Mesendoderm (in vitro differentiated cells): ENCODE results near the gene ELOVL5.
A peak's percentile ranks its signal among the peaks of the same experiment; 100 is the strongest.

ENCODE experiments used
- DNase-seq: peaks from one replicate; pipeline ENCODE4 v3.0.0; 2013
- H2AK5ac ChIP-seq: 2 replicates; pipeline ENCODE4 v1.6.1; 2013; ENCODE audit warnings: low read length, inconsistent platforms
- H2BK120ac ChIP-seq: 2 replicates; pipeline ENCODE4 v1.6.1; 2013; ENCODE audit warnings: low read depth, mild to moderate bottlenecking, low read length, moderate library complexity, mixed read lengths
- H2BK15ac ChIP-seq: replicated peaks from 2 replicates; pipeline ENCODE4 v1.6.1; 2013; ENCODE audit warnings: low read depth, mild to moderate bottlenecking, moderate library complexity
- H2BK5ac ChIP-seq: 2 replicates; pipeline ENCODE4 v1.6.1; 2013; ENCODE audit warnings: low read length, inconsistent platforms
- H3K18ac ChIP-seq: 2 replicates; pipeline ENCODE4 v1.6.1; 2013; ENCODE audit warnings: mild to moderate bottlenecking, low read length, mixed read lengths
- H3K23ac ChIP-seq: one replicate; pipeline ENCODE4 v1.6.1; 2013; ENCODE audit warnings: low read length
- H3K27ac ChIP-seq: 2 replicates; pipeline ENCODE4 v1.5.1; 2013; ENCODE audit warnings: low read depth, mild to moderate bottlenecking, inconsistent platforms, low read length, moderate library complexity
- H3K27me3 ChIP-seq: 2 replicates; pipeline ENCODE4 v1.6.1; 2013; ENCODE audit warnings: low read length, control low read depth, mild to moderate bottlenecking, inconsistent platforms; ENCODE audit not compliant: insufficient read depth, poor library complexity
- H3K36me3 ChIP-seq: 2 replicates; pipeline ENCODE4 v1.6.1; 2013; ENCODE audit warnings: low read length, inconsistent platforms; ENCODE audit not compliant: control insufficient read depth, insufficient read depth
- H3K4ac ChIP-seq: one replicate; pipeline ENCODE4 v1.6.1; 2013; ENCODE audit warnings: low read depth, mild to moderate bottlenecking, low read length, moderate library complexity
- H3K4me1 ChIP-seq: 2 replicates; pipeline ENCODE4 v1.6.1; 2013; ENCODE audit warnings: low read depth, low read length, inconsistent platforms; ENCODE audit not compliant: control insufficient read depth
- H3K4me2 ChIP-seq: 2 replicates; pipeline ENCODE4 v1.6.1; 2013; ENCODE audit warnings: low read length
- H3K4me3 ChIP-seq: 2 replicates; pipeline ENCODE4 v1.5.1; 2013; ENCODE audit warnings: mild to moderate bottlenecking, low read length
- H3K56ac ChIP-seq: one replicate; pipeline ENCODE4 v1.6.1; 2013; ENCODE audit warnings: low read length
- H3K79me1 ChIP-seq: 2 replicates; pipeline ENCODE4 v1.6.1; 2013; ENCODE audit warnings: low read length, inconsistent platforms
- H3K79me2 ChIP-seq: 2 replicates; pipeline ENCODE4 v1.6.1; 2013; ENCODE audit warnings: mild to moderate bottlenecking, low read length; ENCODE audit not compliant: control insufficient read depth, insufficient read depth
- H3K9ac ChIP-seq: 2 replicates; pipeline ENCODE4 v1.6.1; 2013; ENCODE audit warnings: low read length, inconsistent platforms
- H4K5ac ChIP-seq: one replicate; pipeline ENCODE4 v1.6.1; 2013; ENCODE audit warnings: low read length
- H4K8ac ChIP-seq: one replicate; pipeline ENCODE4 v1.6.1; 2013; ENCODE audit warnings: low read depth, mild to moderate bottlenecking, control low read depth, low read length, moderate library complexity
- WGBS: extraction: QIAGEN DNeasy Blood & Tissue Kit; methylation state at CpG from one replicate; pipeline ENCODE4 v1.1.7; 2013; ENCODE audit warnings: low lambda C conversion rate, missing lambda C conversion rate; ENCODE audit not compliant: insufficient coverage; ENCODE audit errors: extremely low coverage; 5-methylcytosine and 5-hydroxymethylcytosine counted together

Gene ELOVL5

GRCh38 chr6:53358440-53359094 is 9.8 kb upstream of the ELOVL5 start:
- H3K4me2 ChIP-seq: peak overlapping the region; percentile 2
- H4K5ac ChIP-seq: no peak overlapping the region
- peak overlapping the region; percentile 81 for H3K27ac ChIP-seq
- no peak for DNase-seq
- peak overlapping the region; percentile 94 for H3K56ac ChIP-seq
- peak overlapping the region; percentile 96 for H3K4ac ChIP-seq
- H3K4me1 ChIP-seq: peaks cover 1% of the 10 kb centered on the region
- H2BK120ac ChIP-seq: peak overlapping the region; percentile 54
- WGBS: no CpG with 5 or more reads among the region's 17 CpGs
- H3K23ac ChIP-seq: no peak overlapping the region
- H3K9ac ChIP-seq: peak overlapping the region; percentile 80
- H3K4me3 ChIP-seq: no peak overlapping the region
- no peak overlapping the region for H4K8ac ChIP-seq
- no peak overlapping the region for H2AK5ac ChIP-seq
- H2BK15ac ChIP-seq: no peak overlapping the region
- no peaks in the 10 kb centered on the region for H3K27me3 ChIP-seq
- H3K79me2 ChIP-seq: no peaks in the 10 kb centered on the region
- H3K79me1 ChIP-seq: no peaks in the 10 kb centered on the region
- H3K18ac ChIP-seq: peak overlapping the region; percentile 97
- H2BK5ac ChIP-seq: peak overlapping the region; percentile 19
- no peaks in the 10 kb centered on the region for H3K36me3 ChIP-seq

DNA sequence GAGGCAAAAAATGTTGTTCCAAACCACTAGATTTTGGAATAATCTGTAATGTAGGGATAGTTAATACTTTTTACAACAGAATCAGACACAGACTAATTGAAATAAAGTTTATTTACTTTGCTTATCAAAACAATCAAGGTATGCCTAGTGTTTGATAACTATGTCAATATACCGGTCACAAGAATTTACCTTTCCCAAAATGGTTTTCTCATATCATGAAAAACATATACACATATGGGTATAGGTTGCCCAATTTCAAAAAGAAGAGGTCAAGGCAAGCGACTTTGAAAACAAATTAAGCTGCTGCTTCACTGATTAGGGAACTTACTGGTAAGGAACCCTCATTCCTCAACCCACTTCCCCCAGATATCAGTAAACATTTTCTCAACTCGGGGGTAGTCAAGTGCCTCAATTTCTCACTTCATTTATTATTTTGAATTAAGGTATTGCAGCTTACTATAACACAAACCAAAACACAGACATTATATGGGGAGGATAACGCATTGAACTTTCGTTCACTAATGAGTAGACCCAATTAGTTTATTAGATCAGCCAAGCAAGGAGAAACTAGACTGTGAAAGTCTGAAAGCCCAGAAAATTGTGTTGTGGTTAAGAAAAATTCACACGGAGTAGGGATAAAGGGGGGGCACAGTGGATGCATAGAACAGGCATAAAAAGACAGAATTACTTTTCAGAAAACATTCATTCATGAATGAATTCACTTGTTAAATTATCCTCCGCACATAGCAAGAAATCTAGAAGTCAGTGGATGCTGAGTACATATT is 9.0 kb upstream of the ELOVL5 start:
- Histone ChIP-seq H2BK5ac (no peak overlapping the region), H3K4me3 (no peak overlapping the region), H2BK15ac (peak overlapping the region; percentile 47), H3K36me3 (no peaks in the 10 kb centered on the region), H2AK5ac (no peak overlapping the region), H3K79me2 (no peaks in the 10 kb centered on the region), H2BK120ac (no peak overlapping the region), H3K23ac (no peak overlapping the region), H4K5ac (no peak overlapping the region), H3K18ac (no peak overlapping the region), H3K79me1 (no peaks in the 10 kb centered on the region), H3K27me3 (no peaks in the 10 kb centered on the region), H3K4me2 (no peak overlapping the region), H3K4me1 (peaks cover 1% of the 10 kb centered on the region), H3K4ac (no peak overlapping the region), H3K27ac (no peak overlapping the region), H3K9ac (no peak overlapping the region), H4K8ac (no peak overlapping the region), H3K56ac (no peak overlapping the region)
- no CpG with 5 or more reads among the region's 7 CpGs for WGBS
- DNase-seq: no peak

GRCh38 chr6:53353624-53354023 is 4.9 kb upstream of the ELOVL5 start:
- H3K27me3 ChIP-seq: no peaks in the 10 kb centered on the region
- H3K23ac ChIP-seq: no peak overlapping the region
- no peak overlapping the region for H3K56ac ChIP-seq
- DNase-seq: no peak
- H3K4me1 ChIP-seq: peaks cover 1% of the 10 kb centered on the region
- no peak overlapping the region for H2AK5ac ChIP-seq
- no CpG with 5 or more reads among the region's 1 CpG for WGBS
- H3K27ac ChIP-seq: no peak overlapping the region
- H2BK120ac ChIP-seq: no peak overlapping the region
- no peak overlapping the region for H3K9ac ChIP-seq
- no peak overlapping the region for H3K18ac ChIP-seq
- H3K4ac ChIP-seq: no peak overlapping the region
- H3K36me3 ChIP-seq: no peaks in the 10 kb centered on the region
- H3K79me1 ChIP-seq: no peaks in the 10 kb centered on the region
- H3K4me3 ChIP-seq: no peak overlapping the region
- no peak overlapping the region for H2BK5ac ChIP-seq
- no peak overlapping the region for H4K8ac ChIP-seq
- H2BK15ac ChIP-seq: no peak overlapping the region
- no peak overlapping the region for H4K5ac ChIP-seq
- no peaks in the 10 kb centered on the region for H3K79me2 ChIP-seq
- no peak overlapping the region for H3K4me2 ChIP-seq

DNA sequence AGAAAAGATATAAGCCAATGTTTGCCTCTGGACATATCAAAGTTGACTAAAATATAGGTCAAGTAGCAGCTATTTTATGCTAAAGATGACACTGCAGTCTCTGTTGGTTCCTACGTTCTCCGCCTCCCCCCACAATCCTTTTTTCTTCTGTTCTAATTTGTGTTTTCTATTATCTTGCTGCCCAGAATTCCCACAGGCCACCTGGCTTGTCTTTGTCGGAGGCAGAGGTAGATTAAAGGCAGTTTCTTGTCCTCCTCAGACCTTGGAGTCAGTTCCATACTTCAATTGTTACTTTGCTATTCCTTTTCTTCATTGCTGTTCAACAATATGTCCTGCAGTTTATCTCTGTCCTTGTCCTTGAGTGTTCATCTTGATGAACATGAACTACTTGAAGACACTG is 3.6 kb upstream of the ELOVL5 start:
- no peak overlapping the region for H3K4me3 ChIP-seq
- WGBS: no CpG with 5 or more reads among the region's 3 CpGs
- no peak overlapping the region for H3K4ac ChIP-seq
- H3K23ac ChIP-seq: no peak overlapping the region
- peaks cover 7% of the 10 kb centered on the region for H3K79me2 ChIP-seq
- H3K79me1 ChIP-seq: peaks cover 2% of the 10 kb centered on the region
- no peak overlapping the region for H2BK15ac ChIP-seq
- no peak overlapping the region for H2AK5ac ChIP-seq
- H4K5ac ChIP-seq: no peak overlapping the region
- no peak overlapping the region for H3K18ac ChIP-seq
- H4K8ac ChIP-seq: no peak overlapping the region
- no peaks in the 10 kb centered on the region for H3K27me3 ChIP-seq
- H2BK5ac ChIP-seq: no peak overlapping the region
- no peaks in the 10 kb centered on the region for H3K36me3 ChIP-seq
- no peak overlapping the region for H3K27ac ChIP-seq
- DNase-seq: no peak
- no peaks in the 10 kb centered on the region for H3K4me1 ChIP-seq
- H2BK120ac ChIP-seq: no peak overlapping the region
- H3K9ac ChIP-seq: no peak overlapping the region
- H3K4me2 ChIP-seq: no peak overlapping the region
- H3K56ac ChIP-seq: no peak overlapping the region

DNA sequence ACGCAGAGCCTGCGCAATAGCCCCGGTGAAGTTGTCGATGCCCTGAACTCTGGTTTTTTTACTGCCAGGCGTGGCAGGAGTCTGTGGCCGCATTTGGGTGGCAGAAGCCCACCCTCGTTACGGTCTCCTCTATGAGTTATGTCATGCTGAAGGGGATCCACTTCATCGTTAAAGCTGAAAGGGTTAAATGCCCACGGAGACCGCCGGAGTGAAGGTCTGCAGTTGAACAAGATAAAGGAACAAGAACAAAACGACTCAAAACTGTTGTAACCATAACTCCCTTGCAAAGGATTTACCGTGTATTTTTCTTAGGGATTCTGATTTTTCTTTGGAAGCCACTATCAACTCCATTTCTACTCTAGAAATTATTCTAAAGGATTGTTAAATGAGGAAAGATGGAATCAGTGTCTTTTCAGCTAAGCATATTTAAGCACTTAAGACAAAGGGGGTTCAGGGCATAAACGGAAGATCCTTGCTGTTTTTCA is 501 bp upstream of the ELOVL5 start:
- no peak overlapping the region for H2AK5ac ChIP-seq
- no peak overlapping the region for H2BK120ac ChIP-seq
- H3K36me3 ChIP-seq: no peaks in the 10 kb centered on the region
- H3K79me2 ChIP-seq: peaks cover 38% of the 10 kb centered on the region
- H3K9ac ChIP-seq: peak overlapping the region; percentile 21
- no peak for DNase-seq
- H3K4me2 ChIP-seq: peak overlapping the region; percentile 27
- no peak overlapping the region for H4K5ac ChIP-seq
- H3K4me1 ChIP-seq: peaks cover 2% of the 10 kb centered on the region
- H4K8ac ChIP-seq: peak overlapping the region; percentile 91
- peaks cover 8% of the 10 kb centered on the region for H3K79me1 ChIP-seq
- no peak overlapping the region for H3K4ac ChIP-seq
- H3K4me3 ChIP-seq: peak overlapping the region; percentile 4
- no peak overlapping the region for H2BK5ac ChIP-seq
- no peak overlapping the region for H2BK15ac ChIP-seq
- H3K27ac ChIP-seq: no peak overlapping the region
- H3K18ac ChIP-seq: peak overlapping the region; percentile 11
- H3K56ac ChIP-seq: peak overlapping the region; percentile 28
- no peaks in the 10 kb centered on the region for H3K27me3 ChIP-seq
- no CpG with 5 or more reads among the region's 15 CpGs for WGBS
- no peak overlapping the region for H3K23ac ChIP-seq
